Nephron (organoid): ENCODE measurements around the gene LRRC8C.

Experiments
- H3K27ac Mint-ChIP-seq, 3 experiments: 2 replicates each; pipeline ENCODE4 v1.8.0; 2020; ENCODE audit warnings: mixed read lengths in 3 of 3, mild to moderate bottlenecking in 2 of 3, moderate library complexity in 1 of 3
- H3K27me3 Mint-ChIP-seq: 2 replicates; pipeline ENCODE4 v1.8.0; 2021; ENCODE audit warnings: low read depth, mild to moderate bottlenecking, moderate library complexity, mixed read lengths
- H3K36me3 Mint-ChIP-seq: 2 replicates; pipeline ENCODE4 v1.8.0; 2020; ENCODE audit warnings: low read depth, mixed read lengths
- H3K4me1 Mint-ChIP-seq: 2 replicates; pipeline ENCODE4 v1.8.0; 2020; ENCODE audit warnings: mixed read lengths
- H3K4me3 Mint-ChIP-seq, 3 experiments: 2 replicates each; pipeline ENCODE4 v1.8.0; 2020; ENCODE audit warnings: mild to moderate bottlenecking in 3 of 3, mixed read lengths in 3 of 3, moderate library complexity in 2 of 3
- H3K9me3 Mint-ChIP-seq: 2 replicates; pipeline ENCODE4 v1.8.0; 2020; ENCODE audit warnings: mixed read lengths
- TF ChIP-seq, protein P1 (sequence below), 3 experiments: fragments of 200-600 bp; sonication (generic); IDR thresholded peaks; one replicate each; pipeline ENCODE4 v1.5.0; 2021; ENCODE audit warnings: antibody characterized with exemption in 3 of 3; ENCODE audit not compliant: unreplicated experiment in 3 of 3

LRRC8C gene

DNA sequence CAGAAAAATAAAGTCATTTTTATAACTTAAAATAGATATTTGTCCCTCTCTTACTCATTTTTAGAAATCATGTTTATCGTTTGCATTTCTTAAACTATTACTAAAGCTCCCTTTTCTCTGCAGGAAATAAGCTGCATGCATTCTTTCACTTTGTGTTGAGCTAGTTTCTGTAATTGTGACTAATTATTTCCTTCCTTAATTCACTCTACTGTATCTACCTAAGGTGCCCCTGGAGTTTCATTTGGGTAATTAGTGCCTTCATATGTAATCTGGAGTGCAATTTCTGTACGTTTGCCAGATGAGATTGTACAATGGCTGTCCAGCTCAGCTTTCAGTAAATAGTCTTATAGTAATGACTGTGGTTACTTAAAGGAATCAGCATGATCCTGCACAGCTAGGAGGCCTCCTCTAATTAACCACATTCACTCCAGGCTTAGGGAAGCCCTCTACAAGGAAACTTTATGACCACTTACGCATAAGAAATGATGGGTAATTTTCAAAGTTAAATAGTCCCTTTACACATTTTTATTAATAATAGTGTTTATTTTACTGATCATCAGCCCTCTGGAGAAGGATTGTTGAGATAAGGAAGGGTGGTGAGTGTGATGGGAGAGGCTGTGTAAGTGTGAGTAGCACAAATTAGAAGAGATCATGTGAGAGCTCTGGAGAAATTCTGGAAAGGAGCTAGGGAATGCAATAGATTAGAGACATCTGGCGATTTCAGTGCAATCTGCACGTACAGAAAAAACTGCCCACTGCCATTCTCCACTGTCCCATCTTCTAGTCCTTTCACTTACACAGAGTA is 86.8 kb downstream of the LRRC8C start:
- Mint-ChIP-seq H3K4me3 (no peak overlapping the region), H3K27me3 (no peaks in the 10 kb centered on the region), H3K27ac (peak overlapping the region in 2 of 3 experiments; percentile 3 to 50), H3K36me3 (no peaks in the 10 kb centered on the region), H3K4me1 (peaks cover 31% of the 10 kb centered on the region), H3K9me3 (no peaks in the 10 kb centered on the region)
- TF ChIP-seq, protein P1, sequence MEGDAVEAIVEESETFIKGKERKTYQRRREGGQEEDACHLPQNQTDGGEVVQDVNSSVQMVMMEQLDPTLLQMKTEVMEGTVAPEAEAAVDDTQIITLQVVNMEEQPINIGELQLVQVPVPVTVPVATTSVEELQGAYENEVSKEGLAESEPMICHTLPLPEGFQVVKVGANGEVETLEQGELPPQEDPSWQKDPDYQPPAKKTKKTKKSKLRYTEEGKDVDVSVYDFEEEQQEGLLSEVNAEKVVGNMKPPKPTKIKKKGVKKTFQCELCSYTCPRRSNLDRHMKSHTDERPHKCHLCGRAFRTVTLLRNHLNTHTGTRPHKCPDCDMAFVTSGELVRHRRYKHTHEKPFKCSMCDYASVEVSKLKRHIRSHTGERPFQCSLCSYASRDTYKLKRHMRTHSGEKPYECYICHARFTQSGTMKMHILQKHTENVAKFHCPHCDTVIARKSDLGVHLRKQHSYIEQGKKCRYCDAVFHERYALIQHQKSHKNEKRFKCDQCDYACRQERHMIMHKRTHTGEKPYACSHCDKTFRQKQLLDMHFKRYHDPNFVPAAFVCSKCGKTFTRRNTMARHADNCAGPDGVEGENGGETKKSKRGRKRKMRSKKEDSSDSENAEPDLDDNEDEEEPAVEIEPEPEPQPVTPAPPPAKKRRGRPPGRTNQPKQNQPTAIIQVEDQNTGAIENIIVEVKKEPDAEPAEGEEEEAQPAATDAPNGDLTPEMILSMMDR (IDR thresholded peaks at IDR 0.05; ENCODE audit: unreplicated experiment in 3 of 3) = no peak

DNA sequence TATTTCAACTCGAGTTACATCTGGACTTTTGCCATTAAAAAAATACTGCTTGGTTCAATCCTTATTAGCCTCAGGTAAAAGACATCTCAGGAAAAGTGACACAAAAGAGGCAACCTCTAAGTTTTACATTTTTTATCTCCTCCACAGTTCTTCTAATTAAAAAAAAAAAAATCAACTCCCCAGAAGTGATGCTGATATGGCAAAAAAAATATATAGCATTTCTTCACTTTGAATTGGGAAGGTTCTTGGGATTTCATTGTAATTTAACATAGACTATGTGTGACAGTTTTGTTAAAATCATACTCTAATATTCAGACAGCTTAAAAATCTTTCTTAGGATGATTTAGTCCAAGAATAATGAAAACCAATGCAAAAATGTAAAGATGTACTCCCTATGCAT is 87.9 kb downstream of the LRRC8C start:
- Mint-ChIP-seq H3K4me1 (peaks cover 42% of the 10 kb centered on the region), H3K27ac (no peak overlapping the region), H3K36me3 (no peaks in the 10 kb centered on the region), H3K27me3 (no peaks in the 10 kb centered on the region), H3K9me3 (no peaks in the 10 kb centered on the region), H3K4me3 (no peak overlapping the region)
- TF ChIP-seq, protein P1 (IDR thresholded peaks at IDR 0.05; ENCODE audit: unreplicated experiment in 3 of 3) = no peak

DNA sequence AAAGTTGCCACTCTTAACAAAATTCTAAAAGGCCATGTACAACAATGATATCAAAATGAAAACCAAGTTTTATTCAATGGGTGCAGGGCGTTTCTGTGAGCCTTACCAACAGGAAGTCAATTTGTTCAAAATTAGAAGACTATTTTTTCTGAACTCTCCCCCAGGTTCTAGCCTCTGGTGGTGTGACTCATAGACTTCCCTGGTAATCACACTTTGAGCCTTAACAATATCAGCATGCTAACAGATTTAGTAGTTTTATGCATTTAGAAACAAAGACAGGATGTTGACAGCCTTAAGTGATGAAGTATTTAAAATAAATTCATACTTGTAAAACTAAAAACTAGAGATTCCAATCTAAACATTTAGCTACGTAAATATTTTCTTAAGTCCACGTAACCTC is 88.4 kb downstream of the LRRC8C start:
- TF ChIP-seq, protein P1 (IDR thresholded peaks at IDR 0.05; ENCODE audit: unreplicated experiment in 3 of 3) = no peak
- Mint-ChIP-seq H3K9me3 (no peaks in the 10 kb centered on the region), H3K4me3 (no peak overlapping the region), H3K27ac (no peak overlapping the region), H3K4me1 (peaks cover 48% of the 10 kb centered on the region), H3K27me3 (no peaks in the 10 kb centered on the region), H3K36me3 (no peaks in the 10 kb centered on the region)

DNA sequence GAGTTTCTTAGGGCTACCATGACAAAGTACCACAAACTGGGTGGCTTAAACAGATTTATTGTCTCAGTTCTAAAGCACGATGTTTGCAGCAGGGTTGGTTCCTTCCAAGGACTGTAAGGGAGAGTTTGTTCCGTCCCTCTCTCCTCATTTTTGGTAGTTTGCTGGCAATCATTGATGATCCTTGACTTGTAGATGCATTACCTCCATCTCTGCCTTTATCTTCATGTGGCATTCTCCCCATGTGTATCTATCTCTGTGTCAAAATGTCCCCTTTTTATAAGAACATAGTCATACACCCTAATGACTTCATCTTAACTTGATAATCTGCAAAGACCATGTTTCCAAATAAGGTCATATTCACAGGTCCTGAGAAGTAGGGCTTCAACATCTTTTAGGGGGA is 90.2 kb downstream of the LRRC8C start:
- Mint-ChIP-seq H3K4me3 (no peak overlapping the region), H3K27ac (peak overlapping the region in 1 of 3 experiments; percentile 78), H3K4me1 (peaks cover 49% of the 10 kb centered on the region), H3K9me3 (no peaks in the 10 kb centered on the region), H3K27me3 (no peaks in the 10 kb centered on the region), H3K36me3 (no peaks in the 10 kb centered on the region)
- TF ChIP-seq, protein P1 (IDR thresholded peaks at IDR 0.05; ENCODE audit: unreplicated experiment in 3 of 3) = no peak

DNA sequence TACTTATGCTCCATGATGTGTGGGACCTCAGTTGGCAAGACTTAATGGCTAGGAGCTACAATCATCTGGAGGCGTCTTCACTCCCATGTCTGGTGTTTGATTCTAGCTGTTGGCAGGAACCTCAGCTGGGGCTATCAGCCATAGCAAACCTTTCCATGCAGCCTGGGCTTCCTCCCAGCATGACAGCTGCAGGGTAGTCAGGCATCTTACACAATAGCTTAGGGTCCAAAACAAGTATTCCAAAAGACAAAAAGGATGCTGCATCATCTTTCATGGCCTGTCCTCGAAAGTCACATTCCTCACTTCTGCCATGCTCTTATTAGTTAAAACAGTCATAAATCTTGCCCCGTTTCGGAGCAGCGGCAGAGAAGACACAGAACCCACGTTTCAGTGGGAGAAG is 90.9 kb downstream of the LRRC8C start:
- no peaks in the 10 kb centered on the region for H3K9me3 Mint-ChIP-seq
- peaks cover 49% of the 10 kb centered on the region for H3K4me1 Mint-ChIP-seq
- H3K27ac Mint-ChIP-seq = peak overlapping the region in 2 of 3 experiments; percentile 49 to 78
- TF ChIP-seq, protein P1 (IDR thresholded peaks at IDR 0.05; ENCODE audit: unreplicated experiment in 3 of 3) = no peak
- no peak overlapping the region for H3K4me3 Mint-ChIP-seq
- no peaks in the 10 kb centered on the region for H3K27me3 Mint-ChIP-seq
- no peaks in the 10 kb centered on the region for H3K36me3 Mint-ChIP-seq
